GM23338 (cell line): ENCODE data around the gene VPS54. TPM values are rescaled to one million over a fixed set of nuclear protein-coding genes. Genes with fewer than 3 reads are reported as not detected.

Source experiments
- ATAC-seq: fragments of 200-7000 bp; cut with Tn5 transposase; 3 replicates; pipeline ENCODE4 v1.9.1; 2020
- DNase-seq: peaks from one replicate; pipeline ENCODE4 v3.0.0-alpha.2; 2015; ENCODE audit warnings: low spot score
- H2AFZ ChIP-seq: fragments of 200-600 bp; sonication (generic); 2 replicates; pipeline ENCODE4 v1.8.0; 2016; ENCODE audit warnings: antibody characterized with exemption, mild to moderate bottlenecking, moderate library complexity
- H3F3A ChIP-seq: fragments of 200-600 bp; sonication (generic); replicated peaks from 2 replicates; pipeline ENCODE4 v1.8.0; 2017; ENCODE audit warnings: antibody characterized with exemption, mixed run types, low read depth
- H3K27ac ChIP-seq: fragments of 200-600 bp; sonication (generic); 2 replicates; pipeline ENCODE4 v1.6.1; 2016; ENCODE audit warnings: low read depth
- H3K27me3 ChIP-seq: fragments of 200-600 bp; sonication (generic); 2 replicates; pipeline ENCODE4 v1.8.0; 2016; ENCODE audit warnings: mild to moderate bottlenecking, mixed run types, moderate library complexity; ENCODE audit not compliant: insufficient read depth
- H3K36me3 ChIP-seq: fragments of 200-600 bp; sonication (generic); 2 replicates; pipeline ENCODE4 v1.8.0; 2016; ENCODE audit warnings: mild to moderate bottlenecking; ENCODE audit not compliant: insufficient read depth
- H3K4me1 ChIP-seq: fragments of 200-600 bp; sonication (generic); 2 replicates; pipeline ENCODE4 v1.8.0; 2016; ENCODE audit warnings: mild to moderate bottlenecking, moderate library complexity; ENCODE audit not compliant: insufficient read depth
- H3K4me2 ChIP-seq: fragments of 200-600 bp; sonication (generic); 2 replicates; pipeline ENCODE4 v1.7.1; 2017; ENCODE audit warnings: mixed run types
- H3K4me3 ChIP-seq: fragments of 200-600 bp; sonication (generic); 2 replicates; pipeline ENCODE4 v1.6.1; 2016; ENCODE audit warnings: mixed run types
- H3K79me2 ChIP-seq: fragments of 200-600 bp; sonication (generic); replicated peaks from 2 replicates; pipeline ENCODE4 v1.8.0; 2017; ENCODE audit warnings: mild to moderate bottlenecking; ENCODE audit not compliant: insufficient read depth
- H3K9me2 ChIP-seq: fragments of 200-600 bp; sonication (generic); 2 replicates; pipeline ENCODE4 v1.8.0; 2017; ENCODE audit not compliant: insufficient read depth
- H4K20me1 ChIP-seq: fragments of 200-600 bp; sonication (generic); replicated peaks from 2 replicates; pipeline ENCODE4 v1.8.0; 2017; ENCODE audit warnings: mild to moderate bottlenecking; ENCODE audit not compliant: insufficient read depth
- H3K27ac Mint-ChIP-seq: 2 replicates; pipeline ENCODE4 v1.8.0; 2020; ENCODE audit warnings: inconsistent platforms, mild to moderate bottlenecking, moderate library complexity, mixed read lengths
- H3K27me3 Mint-ChIP-seq: 3 replicates; pipeline ENCODE4 v1.8.0; 2022; ENCODE audit warnings: low read depth, mild to moderate bottlenecking, moderate library complexity, mixed read lengths, inconsistent platforms; ENCODE audit not compliant: insufficient read depth, poor library complexity
- H3K36me3 Mint-ChIP-seq: 3 replicates; pipeline ENCODE4 v1.8.0; 2021; ENCODE audit warnings: low read depth, mild to moderate bottlenecking, inconsistent platforms, moderate library complexity, mixed read lengths
- H3K4me1 Mint-ChIP-seq: 3 replicates; pipeline ENCODE4 v1.8.0; 2020; ENCODE audit warnings: mild to moderate bottlenecking, inconsistent platforms, mixed read lengths
- H3K4me3 Mint-ChIP-seq: 3 replicates; pipeline ENCODE4 v1.8.0; 2021; ENCODE audit warnings: moderate library complexity, mild to moderate bottlenecking, inconsistent platforms, mixed read lengths
- H3K9me3 Mint-ChIP-seq: 3 replicates; pipeline ENCODE4 v1.8.0; 2020; ENCODE audit warnings: moderate library complexity, mild to moderate bottlenecking, inconsistent platforms, mixed read lengths
- CREB1 ChIP-seq: fragments of 250-450 bp; sonication (Bioruptor Pico); IDR thresholded peaks from 2 replicates; pipeline ENCODE4 v1.5.0; 2020; ENCODE audit warnings: low read depth, mild to moderate bottlenecking, moderate library complexity
- EZH2 ChIP-seq: fragments of 200-600 bp; sonication (generic); IDR thresholded peaks from one replicate; pipeline ENCODE4 v1.8.0; 2017; ENCODE audit warnings: antibody characterized with exemption, mild to moderate bottlenecking, low read depth; ENCODE audit not compliant: unreplicated experiment
- JUNB ChIP-seq: IDR thresholded peaks from one replicate; pipeline ENCODE4 v1.6.1; 2016; ENCODE audit warnings: antibody characterized with exemption; ENCODE audit not compliant: unreplicated experiment
- NANOG ChIP-seq: IDR thresholded peaks from 2 replicates; pipeline ENCODE4 v1.6.1; 2016; ENCODE audit warnings: antibody characterized with exemption, borderline replicate concordance
- POLR2AphosphoS5 ChIP-seq: IDR thresholded peaks from 2 replicates; pipeline ENCODE4 v1.6.1; 2016; ENCODE audit warnings: antibody characterized with exemption, low read depth
- STAT1 ChIP-seq: IDR thresholded peaks from one replicate; pipeline ENCODE4 v1.6.1; 2016; ENCODE audit warnings: antibody characterized with exemption; ENCODE audit not compliant: unreplicated experiment
- ZNF114 ChIP-seq: fragments of 250-450 bp; sonication (Bioruptor Pico); IDR thresholded peaks from 2 replicates; pipeline ENCODE4 v1.5.0; 2020; ENCODE audit warnings: mild to moderate bottlenecking, moderate library complexity
- polyA plus RNA-seq: library from polyadenylated mRNA; unstranded; fragments of >200 nt; fragmentation: Nextera tagmentation; extraction: Ambion mirVana; gene quantifications from 2 replicates; pipeline ENCODE4 v1.2.1, GENCODE V29; 2016
- total RNA-seq: library from RNA; depleted of rRNA; stranded (reverse); fragments of >200 nt; shearing (Covaris generic); gene quantifications from 2 replicates; pipeline ENCODE4 v1.2.3, GENCODE V29; 2014
- TF ChIP-seq, protein P1 (sequence below): IDR thresholded peaks from 2 replicates; pipeline ENCODE4 v1.6.1; 2016; ENCODE audit warnings: antibody characterized with exemption
- TF ChIP-seq, protein P2 (sequence below), 2 experiments: fragments of 200-600 bp in 1 of 2; sonication (generic) in 1 of 2; conservative IDR thresholded peaks; 2 replicates each; pipeline versions ENCODE4 v1.5.1 to v1.6.1; 2016 to 2017; ENCODE audit warnings: antibody characterized with exemption in 2 of 2, low read depth in 2 of 2, mild to moderate bottlenecking in 2 of 2, moderate library complexity in 1 of 2
- TF ChIP-seq, protein P3 (sequence below): IDR thresholded peaks from one replicate; pipeline ENCODE4 v1.6.1; 2018; ENCODE audit warnings: antibody characterized with exemption; ENCODE audit not compliant: unreplicated experiment

VPS54 gene
- total and polyA plus RNA-seq, 2 experiments from 2014 or later = 6.6 to 17.0 TPM

DNA sequence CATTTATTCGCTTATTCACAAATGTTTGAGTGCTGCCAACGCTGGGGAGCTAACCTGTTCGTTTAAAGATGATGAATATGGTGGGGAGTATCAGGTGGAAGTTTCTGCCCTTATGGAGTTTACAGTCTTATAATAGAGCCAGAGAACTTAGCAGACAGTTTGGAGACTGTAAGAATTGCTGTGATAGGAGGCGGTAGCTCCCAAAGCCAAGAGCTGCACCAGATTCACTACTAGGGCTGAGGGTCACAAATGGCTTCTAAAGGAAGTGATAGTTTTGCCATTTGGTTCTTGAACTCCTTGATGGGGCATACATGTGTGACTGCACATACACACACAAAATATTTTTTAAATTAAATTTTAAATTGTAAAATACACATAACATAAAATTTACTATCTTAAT lies 148.5 kb downstream of the VPS54 start:
- H3K4me1 Mint-ChIP-seq = peaks cover 67% of the 10 kb centered on the region
- DNase-seq = no peak
- no peak overlapping the region for H3K4me2 ChIP-seq

DNA sequence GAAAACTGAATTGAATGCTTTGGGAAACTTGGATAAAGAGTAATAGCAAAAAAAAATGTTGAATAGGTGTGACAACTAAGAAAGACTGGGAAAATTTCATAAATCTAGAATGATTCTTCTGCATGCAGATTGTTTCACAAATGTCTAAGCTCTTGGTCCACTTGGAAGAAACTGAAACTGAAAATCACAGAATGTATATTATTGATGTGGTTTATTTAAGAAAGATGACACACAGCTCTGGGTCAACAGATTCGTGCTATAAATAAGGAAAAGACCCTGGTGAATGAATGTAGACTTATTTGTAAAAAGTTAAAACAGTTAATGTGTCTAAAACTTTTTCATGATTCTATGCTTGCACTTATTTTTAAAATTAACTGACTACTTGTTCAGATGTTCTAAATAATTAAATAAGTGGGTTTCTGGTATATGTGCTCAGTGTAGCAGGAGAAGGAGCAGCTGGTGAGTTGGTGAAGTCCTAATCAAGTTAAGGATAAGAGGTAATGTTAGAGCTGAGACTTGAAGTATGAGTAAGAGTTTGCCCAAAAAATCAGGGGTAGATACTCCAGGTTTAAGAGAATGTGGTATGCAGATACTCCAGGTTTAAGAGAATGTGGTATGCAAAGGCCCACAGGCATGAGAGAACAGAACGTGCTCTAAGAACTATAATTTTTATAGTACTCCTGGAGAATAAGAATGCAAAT lies 153.1 kb downstream of the VPS54 start:
- H3K4me3 ChIP-seq = no peak overlapping the region

More for the DNA sequence above, 148.5 kb downstream of the VPS54 start:
- Histone ChIP-seq H3K9me2 (no peaks in the 10 kb centered on the region), H3F3A (peaks cover 12% of the 10 kb centered on the region), H3K4me3 (no peak overlapping the region), H3K27me3 (no peaks in the 10 kb centered on the region), H3K36me3 (peaks cover 32% of the 10 kb centered on the region), H3K79me2 (peaks cover 100% of the 10 kb centered on the region), H3K4me1 (peaks cover 27% of the 10 kb centered on the region), H4K20me1 (peaks cover 50% of the 10 kb centered on the region), H3K27ac (no peak overlapping the region), H2AFZ (no peak overlapping the region)
- Mint-ChIP-seq H3K27ac (0 out of 2 replicates have a peak overlapping the region, but pooled peaks have one; percentile 10), H3K36me3 (peaks cover 85% of the 10 kb centered on the region), H3K9me3 (peaks cover 3% of the 10 kb centered on the region; the same call in 1 of the 3 replicates), H3K27me3 (peaks cover 5% of the 10 kb centered on the region), H3K4me3 (no peak overlapping the region)
- peak; percentile 12; the same call in 1 of the 3 replicates for ATAC-seq
- TF ChIP-seq JUNB (no peak), NANOG (no peak), EZH2 (no peak), POLR2AphosphoS5 (peak; percentile 12; the same call in 1 of the 2 replicates), ZNF114 (no peak), CREB1 (CRISPR knock-in tag) (no peak)
- TF ChIP-seq, protein P1, sequence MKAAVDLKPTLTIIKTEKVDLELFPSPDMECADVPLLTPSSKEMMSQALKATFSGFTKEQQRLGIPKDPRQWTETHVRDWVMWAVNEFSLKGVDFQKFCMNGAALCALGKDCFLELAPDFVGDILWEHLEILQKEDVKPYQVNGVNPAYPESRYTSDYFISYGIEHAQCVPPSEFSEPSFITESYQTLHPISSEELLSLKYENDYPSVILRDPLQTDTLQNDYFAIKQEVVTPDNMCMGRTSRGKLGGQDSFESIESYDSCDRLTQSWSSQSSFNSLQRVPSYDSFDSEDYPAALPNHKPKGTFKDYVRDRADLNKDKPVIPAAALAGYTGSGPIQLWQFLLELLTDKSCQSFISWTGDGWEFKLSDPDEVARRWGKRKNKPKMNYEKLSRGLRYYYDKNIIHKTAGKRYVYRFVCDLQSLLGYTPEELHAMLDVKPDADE = no peak

More for the DNA sequence above, 153.1 kb downstream of the VPS54 start:
- Histone ChIP-seq H3K4me2 (no peak overlapping the region), H3K4me1 (peaks cover 40% of the 10 kb centered on the region), H3K36me3 (peaks cover 45% of the 10 kb centered on the region), H3K27me3 (no peaks in the 10 kb centered on the region), H3K79me2 (peaks cover 100% of the 10 kb centered on the region), H4K20me1 (peaks cover 61% of the 10 kb centered on the region), H3F3A (0 out of 2 replicates have a peak, but pooled peaks cover 6% of the 10 kb centered on the region), H2AFZ (no peak overlapping the region), H3K9me2 (no peaks in the 10 kb centered on the region), H3K27ac (peak overlapping the region; percentile 78)
- Mint-ChIP-seq H3K4me3 (no peak overlapping the region), H3K4me1 (peaks cover 61% of the 10 kb centered on the region), H3K36me3 (peaks cover 85% of the 10 kb centered on the region), H3K27ac (peak overlapping the region; percentile 24), H3K9me3 (no peaks in the 10 kb centered on the region), H3K27me3 (peaks cover 2% of the 10 kb centered on the region)
- DNase-seq (no peak), ATAC-seq (peak; percentile 13; the same call in 1 of the 3 replicates)
- TF ChIP-seq JUNB (no peak), CREB1 (CRISPR knock-in tag) (no peak), STAT1 (no peak)
- TF ChIP-seq, protein P2, sequence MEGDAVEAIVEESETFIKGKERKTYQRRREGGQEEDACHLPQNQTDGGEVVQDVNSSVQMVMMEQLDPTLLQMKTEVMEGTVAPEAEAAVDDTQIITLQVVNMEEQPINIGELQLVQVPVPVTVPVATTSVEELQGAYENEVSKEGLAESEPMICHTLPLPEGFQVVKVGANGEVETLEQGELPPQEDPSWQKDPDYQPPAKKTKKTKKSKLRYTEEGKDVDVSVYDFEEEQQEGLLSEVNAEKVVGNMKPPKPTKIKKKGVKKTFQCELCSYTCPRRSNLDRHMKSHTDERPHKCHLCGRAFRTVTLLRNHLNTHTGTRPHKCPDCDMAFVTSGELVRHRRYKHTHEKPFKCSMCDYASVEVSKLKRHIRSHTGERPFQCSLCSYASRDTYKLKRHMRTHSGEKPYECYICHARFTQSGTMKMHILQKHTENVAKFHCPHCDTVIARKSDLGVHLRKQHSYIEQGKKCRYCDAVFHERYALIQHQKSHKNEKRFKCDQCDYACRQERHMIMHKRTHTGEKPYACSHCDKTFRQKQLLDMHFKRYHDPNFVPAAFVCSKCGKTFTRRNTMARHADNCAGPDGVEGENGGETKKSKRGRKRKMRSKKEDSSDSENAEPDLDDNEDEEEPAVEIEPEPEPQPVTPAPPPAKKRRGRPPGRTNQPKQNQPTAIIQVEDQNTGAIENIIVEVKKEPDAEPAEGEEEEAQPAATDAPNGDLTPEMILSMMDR (conservative IDR thresholded peaks at IDR 0.05; ENCODE audit: low read depth in 2 of 2) = no peak
- TF ChIP-seq, protein P3, sequence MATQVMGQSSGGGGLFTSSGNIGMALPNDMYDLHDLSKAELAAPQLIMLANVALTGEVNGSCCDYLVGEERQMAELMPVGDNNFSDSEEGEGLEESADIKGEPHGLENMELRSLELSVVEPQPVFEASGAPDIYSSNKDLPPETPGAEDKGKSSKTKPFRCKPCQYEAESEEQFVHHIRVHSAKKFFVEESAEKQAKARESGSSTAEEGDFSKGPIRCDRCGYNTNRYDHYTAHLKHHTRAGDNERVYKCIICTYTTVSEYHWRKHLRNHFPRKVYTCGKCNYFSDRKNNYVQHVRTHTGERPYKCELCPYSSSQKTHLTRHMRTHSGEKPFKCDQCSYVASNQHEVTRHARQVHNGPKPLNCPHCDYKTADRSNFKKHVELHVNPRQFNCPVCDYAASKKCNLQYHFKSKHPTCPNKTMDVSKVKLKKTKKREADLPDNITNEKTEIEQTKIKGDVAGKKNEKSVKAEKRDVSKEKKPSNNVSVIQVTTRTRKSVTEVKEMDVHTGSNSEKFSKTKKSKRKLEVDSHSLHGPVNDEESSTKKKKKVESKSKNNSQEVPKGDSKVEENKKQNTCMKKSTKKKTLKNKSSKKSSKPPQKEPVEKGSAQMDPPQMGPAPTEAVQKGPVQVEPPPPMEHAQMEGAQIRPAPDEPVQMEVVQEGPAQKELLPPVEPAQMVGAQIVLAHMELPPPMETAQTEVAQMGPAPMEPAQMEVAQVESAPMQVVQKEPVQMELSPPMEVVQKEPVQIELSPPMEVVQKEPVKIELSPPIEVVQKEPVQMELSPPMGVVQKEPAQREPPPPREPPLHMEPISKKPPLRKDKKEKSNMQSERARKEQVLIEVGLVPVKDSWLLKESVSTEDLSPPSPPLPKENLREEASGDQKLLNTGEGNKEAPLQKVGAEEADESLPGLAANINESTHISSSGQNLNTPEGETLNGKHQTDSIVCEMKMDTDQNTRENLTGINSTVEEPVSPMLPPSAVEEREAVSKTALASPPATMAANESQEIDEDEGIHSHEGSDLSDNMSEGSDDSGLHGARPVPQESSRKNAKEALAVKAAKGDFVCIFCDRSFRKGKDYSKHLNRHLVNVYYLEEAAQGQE = no peak
